ENCODE results near the gene DNAH12.
"Not testable (repeated sequence)": the region's sequence is repeated elsewhere in the genome, so short reads cannot be mapped to it uniquely, and the experiment has no call there.

The DNAH12 gene

DNA sequence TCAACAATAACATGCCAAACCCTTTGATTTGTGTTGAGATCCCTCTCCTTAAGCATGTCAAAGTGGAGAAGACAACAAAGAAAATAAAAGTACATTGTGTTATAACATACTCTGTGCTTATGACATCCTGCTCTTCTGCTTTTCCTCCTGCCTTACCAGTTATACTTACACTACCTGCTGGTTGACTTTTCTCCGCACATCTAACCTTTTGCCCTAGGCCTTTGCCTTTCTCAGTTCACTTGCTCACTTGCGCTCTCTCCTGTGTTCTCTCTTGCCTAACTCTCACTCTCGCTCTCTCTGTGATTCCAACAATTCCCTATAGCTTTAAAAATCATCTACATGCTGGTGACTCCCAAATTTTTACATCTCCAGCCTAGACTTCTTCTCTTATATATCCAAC lies 5.7 kb downstream of the DNAH12 start:
- no peak for DNase-seq

DNA sequence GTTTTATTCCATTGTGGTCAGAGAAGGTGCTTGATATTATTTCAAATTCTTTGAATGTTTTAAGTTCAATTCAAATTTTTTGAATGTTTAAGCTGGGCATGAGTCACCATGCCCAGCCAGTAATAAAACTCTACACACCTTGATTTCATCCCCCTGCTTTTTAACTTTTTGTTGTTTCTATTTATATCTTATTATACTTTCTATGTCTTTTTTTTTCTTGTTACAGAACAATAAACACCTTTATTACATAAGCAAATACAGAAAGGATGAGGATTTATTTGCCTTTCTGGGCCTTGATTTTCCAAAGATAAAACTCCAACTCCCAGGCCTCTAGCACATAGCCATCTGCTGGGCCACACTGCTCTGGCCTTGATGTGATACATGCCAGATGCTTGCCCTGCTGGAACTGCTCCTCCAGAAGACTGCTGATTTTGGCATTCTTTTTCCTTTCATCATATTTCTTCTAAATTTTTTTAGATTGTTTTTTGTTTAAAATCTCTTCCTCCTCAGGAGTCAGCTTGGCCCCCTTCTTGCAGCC lies 14.0 kb downstream of the DNAH12 start:
- no peak for DNase-seq

DNA sequence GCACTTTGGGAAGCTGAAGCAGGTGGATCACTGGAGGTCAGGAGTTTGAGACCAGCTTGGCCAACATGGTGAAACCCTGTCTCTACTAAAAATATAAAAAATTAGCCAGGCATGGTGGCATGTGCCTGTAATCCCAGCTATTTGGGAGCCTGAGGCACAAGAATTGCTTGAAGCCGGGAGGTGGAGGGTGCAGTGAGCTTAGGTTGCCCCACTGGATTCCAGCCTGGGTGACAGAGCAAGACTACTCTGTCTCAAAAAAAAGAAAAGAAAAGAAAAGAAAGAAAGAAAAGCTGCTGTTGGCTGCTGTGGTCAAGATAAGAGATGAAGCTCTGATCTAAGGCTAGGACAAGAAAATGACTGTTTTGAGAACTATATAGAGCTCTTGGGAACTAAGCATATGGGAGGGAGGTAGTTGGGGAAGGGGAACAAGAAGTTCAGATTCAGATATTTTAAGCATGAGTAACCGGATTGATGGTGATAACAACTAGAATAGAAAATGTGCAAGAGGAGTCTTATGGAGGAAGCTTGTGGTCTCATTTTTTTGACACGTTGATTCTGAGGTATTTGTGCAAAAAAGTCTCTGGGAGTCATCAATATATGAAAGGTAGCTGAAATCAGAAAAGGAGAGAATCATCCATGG lies 25.7 kb downstream of the DNAH12 start:
- DNase-seq: no peak

DNA sequence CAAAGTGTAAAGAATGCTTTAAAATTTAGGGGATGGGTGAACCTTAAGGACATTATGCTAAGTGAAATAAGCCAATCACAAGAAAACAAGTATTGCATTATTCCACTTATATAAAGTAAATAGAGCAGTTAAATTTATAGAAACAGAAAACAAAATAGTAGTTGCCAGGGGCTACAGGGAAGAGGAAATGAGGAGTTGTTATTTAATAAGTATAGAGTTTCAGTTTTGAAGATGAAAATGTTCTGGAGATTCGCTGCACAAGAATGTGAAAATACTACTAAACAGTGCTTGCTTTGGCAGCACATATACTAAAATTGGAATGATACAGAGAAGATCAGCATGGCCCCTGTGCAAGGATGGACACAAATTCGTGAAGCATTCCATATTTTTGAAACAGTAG lies 32.0 kb downstream of the DNAH12 start:
- no peak for DNase-seq

DNA sequence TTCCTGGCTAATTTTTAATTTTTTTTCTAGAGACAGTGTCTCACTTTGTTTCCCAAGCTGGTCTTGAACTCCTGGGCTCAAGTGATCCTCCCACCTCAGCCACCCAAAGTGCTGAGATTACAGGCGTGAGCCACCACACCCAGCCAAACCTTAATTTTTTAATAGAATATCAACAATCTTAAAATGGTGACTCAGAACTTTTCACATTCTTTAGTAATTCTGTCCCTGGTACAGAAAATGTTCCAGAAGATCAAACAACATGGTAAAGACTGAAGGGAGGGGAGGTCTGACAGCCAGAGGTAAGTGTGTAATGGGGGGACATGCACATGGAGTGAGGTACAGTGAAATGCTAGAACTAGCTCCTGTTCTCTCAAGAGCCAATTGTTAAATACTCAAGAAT lies 38.2 kb downstream of the DNAH12 start:
- no peak for DNase-seq

DNA sequence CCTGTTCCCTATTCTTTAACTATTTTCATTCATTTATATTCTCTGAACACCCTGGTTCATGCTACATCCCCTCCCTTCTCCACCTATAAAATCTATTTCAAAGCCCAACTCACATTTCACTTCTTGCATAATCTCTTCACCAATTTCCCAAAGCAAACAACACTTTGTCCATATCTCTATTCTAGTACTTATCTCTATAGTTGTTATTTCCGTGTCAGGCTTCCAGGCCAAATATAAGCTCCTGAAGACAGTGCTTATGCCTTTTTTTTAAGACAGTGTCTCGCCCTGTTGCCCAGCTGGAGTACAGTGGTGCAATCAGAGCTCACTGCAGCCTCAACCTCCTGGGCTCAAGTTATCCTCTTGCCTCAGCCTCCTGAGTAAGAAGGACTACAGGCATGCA lies 43.6 kb downstream of the DNAH12 start:
- DNase-seq: no peak

DNA sequence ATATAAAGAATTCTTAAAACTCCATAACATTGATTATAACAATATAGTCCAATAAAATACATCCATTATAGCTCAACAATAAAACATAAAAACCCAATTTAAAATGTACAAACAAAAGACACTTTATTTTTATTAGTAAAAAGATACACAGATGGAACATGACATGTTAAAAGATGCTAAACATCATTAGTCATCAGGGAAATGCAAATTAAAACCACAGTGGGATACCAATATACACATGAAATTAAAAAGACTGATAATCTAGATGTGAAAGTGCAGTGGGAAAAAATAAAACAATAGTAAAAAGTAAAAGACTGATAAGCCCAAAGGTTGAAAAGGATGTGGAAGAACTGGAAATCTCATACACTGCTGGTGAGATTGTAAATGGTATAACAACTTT lies 46.2 kb downstream of the DNAH12 start:
- DNase-seq: no peak

DNA sequence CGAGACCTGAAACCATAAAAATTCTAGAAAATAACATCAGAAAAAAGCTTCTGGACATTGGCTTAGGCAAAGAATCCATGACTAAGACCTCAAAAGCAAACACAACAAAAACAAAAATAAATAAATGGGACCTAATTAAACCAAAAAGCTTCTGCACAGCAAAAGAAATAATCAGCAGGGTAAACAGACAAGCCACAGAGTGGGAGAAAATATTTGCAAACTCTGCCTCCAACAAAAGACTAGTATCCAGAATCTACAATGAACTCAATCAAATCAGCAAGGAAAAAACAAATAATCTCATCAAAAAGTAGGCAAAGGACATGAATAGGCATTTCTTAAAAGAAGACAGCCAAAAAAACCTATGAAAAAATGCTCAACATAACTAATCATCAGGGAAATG lies 59.6 kb downstream of the DNAH12 start:
- no peak for DNase-seq

DNA sequence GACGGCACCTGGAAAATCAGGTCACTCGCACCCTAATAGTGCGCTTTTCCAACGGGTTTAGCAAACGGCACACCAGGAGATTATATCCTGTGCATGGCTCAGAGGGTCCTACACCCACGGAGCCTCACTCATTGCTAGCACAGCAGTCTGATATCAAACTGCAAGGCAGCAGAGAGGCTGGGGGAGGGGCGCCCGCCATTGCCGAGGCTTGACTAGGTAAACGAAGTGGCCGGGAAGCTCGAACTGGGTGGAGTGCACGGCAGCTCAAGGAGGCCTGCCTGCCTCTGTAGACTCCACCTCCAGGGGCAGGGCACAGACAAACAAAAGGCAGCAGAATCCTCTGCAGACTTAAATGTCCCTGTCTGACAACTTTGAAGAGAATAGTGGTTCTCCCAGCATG lies 67.0 kb downstream of the DNAH12 start:
- DNase-seq: not testable (repeated sequence)

DNA sequence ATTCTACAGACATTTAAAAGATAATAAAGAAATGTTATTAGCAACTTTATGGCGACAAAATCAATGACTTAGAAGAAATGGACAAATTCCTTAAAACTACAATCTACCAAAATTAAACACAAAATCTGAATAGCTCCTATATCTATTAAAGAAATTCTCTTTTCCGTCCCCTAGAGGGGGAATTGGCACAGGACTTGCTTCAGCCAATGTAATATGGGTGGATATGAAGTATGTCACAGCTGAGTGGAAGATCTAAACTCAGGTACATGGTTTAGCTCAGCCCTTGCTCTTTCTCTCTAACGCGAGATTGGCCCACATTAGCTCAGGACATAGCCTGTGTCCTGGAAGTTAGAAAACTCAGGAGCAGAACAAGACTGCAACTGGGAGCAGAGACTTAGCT lies 79.3 kb downstream of the DNAH12 start:
- DNase-seq: no peak

DNA sequence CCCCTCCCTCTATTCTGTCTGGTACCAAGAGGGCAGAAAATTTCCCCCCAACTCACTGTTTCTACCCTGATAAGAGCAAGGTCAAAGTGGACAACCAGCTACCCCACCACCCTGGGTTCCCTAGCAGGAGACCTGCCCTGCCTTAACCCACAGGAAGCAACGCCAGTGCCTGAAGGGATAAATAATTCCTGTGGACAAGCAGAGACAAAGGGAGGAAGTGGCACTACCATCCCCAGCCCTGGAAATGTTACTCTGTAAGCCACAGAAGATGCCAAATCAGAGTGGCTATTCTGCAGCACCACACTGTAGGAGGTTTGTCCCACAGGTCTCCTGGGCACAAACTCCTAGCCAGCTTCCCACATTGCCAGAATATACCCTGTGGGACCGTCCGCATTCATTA lies 80.1 kb downstream of the DNAH12 start:
- no peak for DNase-seq

DNA sequence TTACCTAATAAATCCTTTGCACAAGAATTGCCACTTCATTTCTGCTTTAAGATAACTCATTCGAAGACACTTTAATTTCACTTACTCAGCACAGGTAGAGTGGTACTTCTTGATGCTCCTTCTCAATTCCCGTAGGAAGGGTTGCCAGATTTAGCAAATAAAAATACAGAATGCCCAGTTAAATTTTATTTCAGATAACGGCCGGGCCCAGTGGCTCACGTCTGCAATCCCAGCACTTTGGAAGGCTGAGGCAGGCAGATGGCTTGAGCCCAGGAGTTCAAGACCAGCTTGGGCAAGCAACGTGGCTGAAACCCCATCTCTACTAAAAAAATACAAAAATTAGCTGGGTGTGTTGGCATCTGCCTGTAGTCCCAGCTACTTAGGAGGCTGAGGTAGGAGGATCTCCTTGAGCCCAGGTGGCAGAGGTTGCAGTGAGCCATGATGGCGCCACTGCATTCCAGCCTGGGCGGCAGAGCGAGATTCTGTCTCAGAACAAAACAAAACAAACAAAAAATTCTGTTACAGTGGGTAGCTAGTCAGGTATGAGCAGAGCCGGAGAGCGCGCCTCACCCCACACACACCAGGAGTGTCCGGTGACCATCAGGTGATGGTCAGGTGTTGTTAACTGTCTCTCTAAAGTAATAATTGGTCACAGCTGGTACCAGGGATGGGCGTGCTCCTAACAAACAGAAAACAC lies 92.8 kb downstream of the DNAH12 start:
- no peak for DNase-seq

DNA sequence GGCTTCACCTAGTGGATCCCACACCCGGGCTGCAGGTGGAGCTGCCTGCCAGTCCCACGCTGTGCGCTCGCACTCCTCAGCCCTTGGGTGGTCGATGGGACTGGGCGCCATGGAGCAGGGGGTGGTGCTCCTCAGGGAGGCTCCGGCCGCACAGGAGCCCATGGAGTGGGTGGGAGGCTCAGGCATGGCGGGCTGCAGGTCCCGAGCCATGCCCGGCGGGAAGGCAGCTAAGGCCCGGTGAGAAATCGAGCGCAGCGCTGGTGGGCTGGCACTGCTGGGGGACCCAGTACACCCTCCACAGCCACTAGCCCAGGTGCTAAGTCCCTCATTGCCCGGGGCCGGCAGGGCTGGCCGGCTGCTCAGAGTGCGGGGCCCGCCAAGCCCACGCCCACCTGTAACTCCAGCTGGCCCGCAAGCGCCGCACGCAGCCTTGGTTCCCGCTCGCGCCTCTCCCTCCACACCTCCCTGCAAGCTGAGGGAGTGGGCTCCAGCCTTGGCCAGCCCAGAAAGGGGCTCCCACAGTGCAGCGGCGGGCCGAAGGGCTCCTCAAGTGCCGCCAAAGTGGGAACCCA lies 94.8 kb downstream of the DNAH12 start:
- not testable (repeated sequence) for DNase-seq

DNA sequence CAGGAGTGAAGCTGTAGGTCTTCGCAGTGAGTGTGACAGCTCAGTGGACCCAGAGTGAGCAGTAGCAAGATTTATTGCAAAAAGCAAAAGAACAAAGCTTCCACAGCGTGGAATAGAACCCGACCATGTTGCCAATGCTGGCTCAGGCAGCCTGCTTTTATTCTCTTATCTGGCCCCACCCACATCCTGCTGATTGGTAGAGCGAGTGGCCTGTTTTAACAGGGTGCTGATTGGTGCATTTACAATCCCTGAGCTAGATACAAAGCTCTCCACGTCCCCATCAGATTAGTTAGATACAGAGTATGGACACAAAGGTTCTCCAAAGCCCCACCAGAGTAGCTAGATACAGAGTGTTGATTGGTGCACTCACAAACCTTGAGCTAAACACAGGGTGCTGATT lies 95.7 kb downstream of the DNAH12 start:
- DNase-seq: not testable (repeated sequence)

DNA sequence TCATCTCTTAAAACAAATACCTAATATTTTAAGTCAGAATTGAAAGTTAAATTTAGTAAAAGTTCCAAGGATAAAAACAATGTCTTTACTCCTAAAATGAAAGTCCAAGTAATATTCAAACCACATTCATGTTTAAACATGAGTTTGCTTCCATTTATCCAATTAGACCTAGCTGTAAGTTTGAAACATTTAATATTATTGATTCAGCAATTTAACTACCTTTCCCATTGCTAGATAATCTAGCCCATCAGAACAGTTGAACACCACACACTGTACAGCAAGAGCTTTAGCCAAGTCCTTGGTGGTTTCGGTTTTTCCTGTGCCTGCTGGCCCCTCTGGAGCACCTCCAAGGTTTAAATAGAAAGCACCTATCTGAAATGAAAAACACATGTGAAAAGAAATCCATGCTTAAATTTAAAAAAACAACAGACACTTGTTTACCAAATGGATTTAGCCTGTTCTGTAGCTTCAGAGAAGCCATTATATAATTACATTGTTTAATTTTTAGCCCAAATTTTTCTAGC lies 97.8 kb downstream of the DNAH12 start:
- DNase-seq: no peak

DNA sequence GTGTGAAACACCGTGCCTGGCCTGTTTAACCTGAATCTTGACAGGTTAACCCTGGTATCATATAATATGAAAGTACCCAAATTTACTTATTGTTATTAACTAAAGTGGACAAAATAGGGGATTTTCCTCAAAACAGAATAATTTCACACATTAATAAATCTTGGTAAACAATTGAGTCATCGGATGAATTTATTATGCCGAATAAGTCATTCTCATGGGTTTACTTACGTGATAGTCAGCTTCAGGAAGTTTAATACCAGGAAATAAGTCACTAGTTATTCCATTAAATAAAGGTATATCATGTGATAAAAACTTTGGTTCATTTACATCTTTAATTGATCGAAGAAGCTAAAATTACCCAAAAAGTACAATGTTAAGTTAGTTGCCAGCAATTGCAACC lies 99.7 kb downstream of the DNAH12 start:
- no peak for DNase-seq

DNA sequence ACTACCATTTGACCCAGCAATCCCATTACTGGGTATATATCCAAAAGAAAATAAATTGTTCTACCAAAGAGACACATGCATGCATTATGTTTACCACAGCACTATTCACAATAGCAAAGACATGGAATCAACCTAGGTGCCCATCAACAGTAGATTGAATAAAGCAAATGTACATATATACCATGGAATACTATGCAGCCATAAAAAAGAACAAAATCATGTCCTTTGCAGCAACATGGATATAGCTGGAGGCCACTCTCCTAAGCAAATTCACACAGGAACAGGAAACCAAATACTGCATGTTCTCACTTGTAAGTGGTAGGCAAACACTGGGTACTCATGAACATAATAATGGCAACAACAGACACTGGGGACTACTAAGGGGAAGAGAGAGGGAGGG lies 104.0 kb downstream of the DNAH12 start:
- not testable (repeated sequence) for DNase-seq

DNA sequence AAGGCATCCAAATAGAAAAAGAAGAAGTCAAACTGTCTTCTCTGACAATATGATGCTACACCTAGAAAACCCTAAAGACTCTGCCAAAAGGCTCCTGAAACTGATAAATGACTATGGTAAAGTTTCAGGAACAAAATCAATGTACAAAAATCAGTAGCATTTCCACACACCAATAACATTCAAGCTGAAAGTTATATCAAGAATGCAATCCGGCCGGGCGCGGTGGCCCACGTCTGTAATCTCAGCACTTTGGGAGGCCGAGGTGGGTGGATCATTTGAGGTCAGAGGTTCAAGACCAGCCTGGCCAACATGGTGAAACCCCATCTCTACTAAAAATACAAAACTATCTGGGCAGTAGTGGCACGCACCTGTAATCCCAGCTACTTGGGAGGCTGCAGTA lies 105.7 kb downstream of the DNAH12 start:
- DNase-seq: not testable (repeated sequence)

DNA sequence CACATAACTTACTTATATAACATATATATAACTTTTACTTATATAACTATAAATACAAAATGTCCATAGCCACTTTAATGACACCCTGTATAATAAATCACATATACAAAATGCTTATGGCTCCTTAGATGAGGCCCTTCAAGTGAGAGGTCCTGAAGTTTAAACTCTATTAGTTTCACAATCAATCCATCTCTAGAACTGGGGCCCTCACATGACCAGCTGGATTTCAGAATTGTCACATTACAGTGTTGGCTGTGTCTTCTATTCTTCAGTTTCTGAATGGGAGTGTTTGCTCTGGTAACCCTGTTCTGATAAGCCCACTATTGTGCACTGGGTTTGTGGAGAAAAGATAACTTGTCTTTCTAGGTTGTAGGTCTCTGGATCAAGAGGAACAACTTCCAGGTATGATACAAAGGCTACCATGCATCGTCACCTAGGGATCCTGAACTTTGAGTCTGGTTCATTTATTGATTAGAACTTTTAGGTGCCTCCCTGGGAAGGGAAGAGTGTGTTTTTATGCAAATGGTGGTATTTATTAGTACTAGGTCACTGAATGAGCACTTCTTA lies 107.9 kb downstream of the DNAH12 start:
- DNase-seq: no peak

DNA sequence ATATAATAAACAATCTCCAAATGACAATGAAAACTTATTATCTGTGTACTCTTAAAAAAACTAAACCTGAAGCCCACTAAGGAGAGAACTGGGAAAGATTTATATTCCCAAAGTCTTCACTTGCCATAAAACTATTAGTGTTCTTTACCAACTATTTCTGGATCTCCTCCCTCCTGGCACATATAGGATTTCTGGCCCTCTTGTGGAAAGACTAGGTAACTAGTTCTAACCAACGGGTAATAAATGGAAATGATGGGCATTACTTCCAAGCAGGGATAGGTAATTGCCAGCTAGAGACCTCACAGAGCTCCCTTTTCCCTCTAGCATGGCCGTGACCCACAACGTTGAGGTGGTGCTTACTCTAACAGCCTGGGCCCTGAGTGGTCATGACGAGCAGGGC lies 110.1 kb downstream of the DNAH12 start:
- no peak for DNase-seq

DNA sequence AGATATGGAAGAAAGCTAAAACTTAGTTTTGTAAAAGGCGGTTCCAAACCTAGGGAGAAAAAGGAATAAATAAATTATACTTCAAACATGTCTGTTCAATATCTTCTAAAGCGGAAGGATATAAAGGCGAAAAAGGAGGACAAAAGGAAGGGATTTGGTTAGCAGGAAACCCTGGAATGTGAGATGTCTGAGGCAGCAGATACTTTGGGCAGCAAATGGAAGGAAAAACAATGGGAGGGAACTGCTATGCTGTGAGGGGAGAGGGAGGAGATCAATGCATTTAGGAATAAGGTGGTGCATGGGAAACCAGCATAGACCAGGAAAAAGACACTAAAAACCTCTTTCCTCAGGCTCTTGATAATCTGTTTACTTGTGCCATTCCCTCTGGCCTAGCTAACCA lies 120.8 kb downstream of the DNAH12 start:
- no peak for DNase-seq

DNA sequence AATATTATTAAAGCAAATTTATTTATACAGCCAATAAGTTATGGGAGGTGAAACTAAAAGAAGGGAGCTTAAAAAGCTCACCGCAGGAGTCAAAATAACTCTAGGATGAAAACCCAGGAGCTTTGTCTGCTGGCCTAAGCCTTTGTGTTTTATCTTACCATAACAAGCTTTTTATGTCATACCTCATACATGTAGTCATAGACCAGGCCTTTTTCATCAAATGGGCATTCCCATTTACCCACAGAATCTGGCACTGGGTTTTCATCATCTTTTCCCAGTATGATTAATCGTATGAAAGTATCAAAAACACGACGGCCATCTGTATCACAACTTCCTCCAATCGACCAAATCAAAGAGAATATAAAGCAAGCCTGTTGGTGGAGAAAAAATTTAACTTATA lies 122.8 kb downstream of the DNAH12 start:
- DNase-seq: no peak

DNA sequence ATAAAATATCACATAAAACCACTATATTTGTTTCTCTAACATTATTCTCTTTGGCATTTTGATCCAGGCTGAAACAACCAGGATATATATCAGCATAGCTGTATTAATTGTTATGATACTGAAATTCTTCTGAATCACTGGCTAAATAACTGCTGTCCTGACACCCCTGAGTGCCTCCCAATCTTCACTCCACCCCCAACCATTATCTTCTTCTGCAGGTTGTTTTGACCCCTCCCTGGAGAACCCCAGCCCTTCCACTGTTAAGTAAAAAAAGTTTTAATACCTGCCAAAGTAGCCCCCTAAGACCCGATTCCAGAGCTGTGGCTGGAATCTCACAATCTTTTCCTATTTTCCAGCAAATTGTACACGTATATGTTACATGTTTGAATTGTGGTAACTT lies 124.1 kb downstream of the DNAH12 start:
- DNase-seq: no peak

DNA sequence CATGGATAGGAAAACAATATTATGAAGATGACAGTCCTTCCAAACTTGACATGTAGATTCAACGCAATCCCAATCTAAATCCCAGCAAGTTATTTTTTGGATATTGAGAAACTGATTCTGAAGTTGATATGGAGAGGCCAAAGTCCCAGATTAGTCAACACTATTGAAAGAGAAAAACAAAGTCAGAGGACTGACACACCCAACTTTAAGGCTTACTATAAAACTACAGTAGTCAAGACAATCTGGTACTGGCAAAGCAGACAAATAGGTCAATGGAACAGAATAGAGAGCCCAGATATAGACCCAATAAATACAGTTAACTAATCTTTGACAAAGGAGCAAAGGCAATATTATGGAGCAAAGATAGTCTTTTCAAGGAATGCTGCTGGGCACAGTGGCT lies 132.4 kb downstream of the DNAH12 start:
- DNase-seq: no peak
